ENCODE results near the gene ASB1.

GRCh38 chr2:238387332-238387731 is 39.4 kb upstream of the ASB1 start:
- no peak for TF ChIP-seq CTCF (tag by site-specific recombination; IDR thresholded peaks at IDR 0.05)
- no peak for TF ChIP-seq ZFP41 (tag by site-specific recombination; IDR thresholded peaks at IDR 0.05; ENCODE audit: borderline replicate concordance)
- TF ChIP-seq ZEB2 (tag by site-specific recombination; IDR thresholded peaks at IDR 0.05) = no peak
- no peak for TF ChIP-seq ZIC2 (tag by site-specific recombination; IDR thresholded peaks at IDR 0.05)
- TF ChIP-seq ZNF707 (tag by site-specific recombination; IDR thresholded peaks at IDR 0.05) = no peak
- TF ChIP-seq ZNF274 (IDR thresholded peaks at IDR 0.05; ENCODE audit: low read length) = no peak
- no peak for TF ChIP-seq ZNF274 (tag by site-specific recombination; IDR thresholded peaks at IDR 0.05; ENCODE audit: borderline replicate concordance)
- TF ChIP-seq ZNF174 (tag by site-specific recombination; IDR thresholded peaks at IDR 0.05) = no peak
- TF ChIP-seq ZNF398 (tag by site-specific recombination; IDR thresholded peaks at IDR 0.05) = no peak
- no peak for TF ChIP-seq KLF10 (tag by site-specific recombination; IDR thresholded peaks at IDR 0.05)
- TF ChIP-seq PRDM4 (tag by site-specific recombination; IDR thresholded peaks at IDR 0.05) = no peak

All from HEK293 (cell line).